ENCODE measurements around the gene DHRS11.

Gene DHRS11

DNA sequence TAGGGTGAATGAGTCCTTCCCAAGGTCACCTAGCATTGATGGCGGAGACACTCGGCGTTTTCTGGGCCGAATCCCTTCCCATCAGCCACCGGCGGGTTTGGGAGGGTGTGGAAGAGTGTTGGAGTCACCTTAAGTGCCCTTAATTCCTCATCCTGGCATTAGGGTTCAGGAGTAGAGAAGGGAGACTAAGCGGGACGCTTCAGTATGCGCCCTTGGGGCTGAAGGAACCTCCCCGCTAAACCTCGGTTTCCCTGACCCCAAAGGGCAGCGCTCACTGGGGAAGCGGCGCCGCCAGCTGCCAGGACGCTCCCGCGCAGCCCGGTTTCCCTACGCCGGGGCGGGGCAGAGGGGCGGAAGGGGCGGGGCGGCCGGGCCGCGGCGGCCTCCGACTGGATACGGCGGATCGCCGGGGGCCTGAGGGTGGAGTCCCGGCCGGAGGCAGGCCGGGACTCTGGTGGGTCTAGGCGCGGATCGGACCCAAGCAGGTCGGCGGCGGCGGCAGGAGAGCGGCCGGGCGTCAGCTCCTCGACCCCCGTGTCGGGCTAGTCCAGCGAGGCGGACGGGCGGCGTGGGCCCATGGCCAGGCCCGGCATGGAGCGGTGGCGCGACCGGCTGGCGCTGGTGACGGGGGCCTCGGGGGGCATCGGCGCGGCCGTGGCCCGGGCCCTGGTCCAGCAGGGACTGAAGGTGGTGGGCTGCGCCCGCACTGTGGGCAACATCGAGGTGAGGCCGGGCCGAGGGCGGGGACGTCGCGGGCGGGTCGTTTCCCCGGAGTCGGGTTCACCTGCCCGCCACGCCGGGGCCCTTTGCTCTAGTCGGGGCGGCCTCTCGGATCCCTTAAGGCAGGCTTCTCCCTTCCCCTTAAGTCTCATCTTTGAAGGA, at the start of gene DHRS11:
Gene DHRS11 (plus strand): TSS at position 446 of the 882 bp plus-strand sequence. CDS start 131 bp downstream, at position 577.
- TF ChIP-seq, protein P1, sequence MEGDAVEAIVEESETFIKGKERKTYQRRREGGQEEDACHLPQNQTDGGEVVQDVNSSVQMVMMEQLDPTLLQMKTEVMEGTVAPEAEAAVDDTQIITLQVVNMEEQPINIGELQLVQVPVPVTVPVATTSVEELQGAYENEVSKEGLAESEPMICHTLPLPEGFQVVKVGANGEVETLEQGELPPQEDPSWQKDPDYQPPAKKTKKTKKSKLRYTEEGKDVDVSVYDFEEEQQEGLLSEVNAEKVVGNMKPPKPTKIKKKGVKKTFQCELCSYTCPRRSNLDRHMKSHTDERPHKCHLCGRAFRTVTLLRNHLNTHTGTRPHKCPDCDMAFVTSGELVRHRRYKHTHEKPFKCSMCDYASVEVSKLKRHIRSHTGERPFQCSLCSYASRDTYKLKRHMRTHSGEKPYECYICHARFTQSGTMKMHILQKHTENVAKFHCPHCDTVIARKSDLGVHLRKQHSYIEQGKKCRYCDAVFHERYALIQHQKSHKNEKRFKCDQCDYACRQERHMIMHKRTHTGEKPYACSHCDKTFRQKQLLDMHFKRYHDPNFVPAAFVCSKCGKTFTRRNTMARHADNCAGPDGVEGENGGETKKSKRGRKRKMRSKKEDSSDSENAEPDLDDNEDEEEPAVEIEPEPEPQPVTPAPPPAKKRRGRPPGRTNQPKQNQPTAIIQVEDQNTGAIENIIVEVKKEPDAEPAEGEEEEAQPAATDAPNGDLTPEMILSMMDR (conservative IDR thresholded peaks at IDR 0.05; ENCODE audit: low read length) = no peak
- peak; percentile 64 for DNase-seq (ENCODE audit: low read depth)
- H3K4me3 ChIP-seq (ENCODE audit: low read length) = peak within 1 kb of the TSS; percentile 63

- H3K4me3 ChIP-seq (ENCODE audit: low read length) = no peak overlapping the region
- no peak for DNase-seq (ENCODE audit: low read depth)
- TF ChIP-seq, protein P1 (conservative IDR thresholded peaks at IDR 0.05; ENCODE audit: low read length) = no peak
Observed at GRCh38 chr17:36542755-36543154, 48.9 kb upstream of the DHRS11 start.

DNA sequence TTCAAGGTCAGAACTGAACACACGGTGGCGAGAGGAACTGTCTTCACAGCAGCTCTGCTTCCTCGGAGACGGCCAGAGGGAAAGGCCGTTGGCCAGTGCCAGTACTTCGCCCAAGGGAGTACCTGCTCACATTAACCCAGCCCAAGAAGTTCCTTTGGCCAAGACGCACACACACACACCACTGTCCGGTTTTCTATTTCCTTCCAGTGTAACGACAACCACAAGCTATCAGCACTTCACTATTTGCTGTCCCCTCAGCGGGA, 47.7 kb upstream of the DHRS11 start:
- peak overlapping the region; percentile 97 for H3K4me3 ChIP-seq (ENCODE audit: low read length)
- peak; percentile 64 for DNase-seq (ENCODE audit: low read depth)
- TF ChIP-seq, protein P1 (conservative IDR thresholded peaks at IDR 0.05; ENCODE audit: low read length) = peak; percentile 41

DNA sequence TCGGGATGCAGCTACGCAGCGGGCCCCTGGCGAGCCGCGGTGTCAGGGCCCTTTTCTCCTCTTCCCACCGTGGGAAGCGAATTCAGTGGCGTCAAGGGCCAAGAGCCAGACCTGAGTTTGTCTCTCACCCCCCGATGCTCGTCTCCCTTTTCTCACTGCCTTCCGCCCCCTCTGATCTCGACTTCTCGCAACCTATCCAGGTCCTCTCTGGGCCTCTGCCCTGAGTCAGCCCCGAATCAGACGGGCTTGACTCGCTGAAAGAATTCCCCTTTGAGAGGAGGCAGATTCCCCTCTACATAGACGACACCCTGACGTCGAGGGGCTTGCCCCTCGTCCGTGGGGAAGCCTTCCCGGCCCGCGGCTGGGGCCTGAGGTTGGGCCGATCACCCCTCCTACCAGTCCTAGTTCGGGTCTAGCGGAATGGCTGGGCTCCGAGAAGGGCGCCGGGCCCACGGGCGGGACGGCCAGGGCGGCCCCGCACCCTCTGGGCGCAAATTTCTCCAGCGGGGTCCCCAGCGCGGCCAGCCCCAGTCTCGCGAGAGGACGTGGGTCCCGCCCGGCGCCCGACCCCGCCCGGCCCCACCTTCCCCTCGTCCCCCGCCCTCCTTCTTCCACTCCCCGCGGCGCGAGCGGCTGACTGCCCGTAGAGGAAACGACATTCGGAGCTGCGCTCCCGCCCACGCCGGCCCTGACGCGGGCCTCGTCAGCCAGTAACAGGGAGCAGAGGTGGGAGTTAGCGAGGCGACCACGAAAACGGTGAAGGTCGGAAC, 47.2 kb upstream of the DHRS11 start, which contains the start of gene GGNBP2:
Gene GGNBP2 (plus strand): TSS at position 613 of the 770 bp plus-strand sequence. CDS start 806 bp downstream, outside the sequence.
- TF ChIP-seq, protein P1 (conservative IDR thresholded peaks at IDR 0.05; ENCODE audit: low read length) = no peak
- DNase-seq (ENCODE audit: low read depth) = peak; percentile 92
- peak within 1 kb of the TSS; percentile 97 for H3K4me3 ChIP-seq (ENCODE audit: low read length)

DNA sequence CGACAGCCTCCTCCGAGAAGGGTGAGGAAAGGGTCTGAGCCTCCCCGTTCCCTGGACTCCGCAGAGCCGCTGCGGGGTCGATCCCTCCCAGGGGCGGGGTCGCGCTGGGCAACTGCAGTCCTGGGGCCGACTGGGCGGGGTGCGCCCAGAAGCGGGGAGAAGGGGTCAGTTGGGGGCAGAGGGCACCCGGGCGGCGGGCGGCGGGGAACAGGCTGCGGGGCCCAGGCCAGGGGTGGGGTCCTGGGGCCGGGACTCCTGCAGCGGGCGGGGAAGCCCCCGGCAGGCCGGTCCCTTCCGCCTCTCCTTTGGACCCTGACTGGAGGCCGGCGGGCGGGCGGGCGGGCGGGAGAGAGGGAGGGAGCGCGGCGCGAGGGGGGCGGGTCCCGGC, 46.6 kb upstream of the DHRS11 start:
- peak overlapping the region; percentile 97 for H3K4me3 ChIP-seq (ENCODE audit: low read length)
- DNase-seq (ENCODE audit: low read depth) = no peak
- TF ChIP-seq, protein P1 (conservative IDR thresholded peaks at IDR 0.05; ENCODE audit: low read length) = no peak

GRCh38 chr17:36545465-36546417, 45.9 kb upstream of the DHRS11 start:
- TF ChIP-seq, protein P1 (conservative IDR thresholded peaks at IDR 0.05; ENCODE audit: low read length) = no peak
- peak; percentile 98 for DNase-seq (ENCODE audit: low read depth)
- peak overlapping the region; percentile 71 for H3K4me3 ChIP-seq (ENCODE audit: low read length)
